Vagina (tissue), 2 donors: ENCODE measurements around the gene IRAK3. TPM values are rescaled to one million over a fixed set of nuclear protein-coding genes. Genes with fewer than 3 reads are reported as not detected.

Source experiments
- DNase-seq, 2 donors: peaks; one replicate each; pipeline ENCODE4 v3.0.0-alpha.2; 2017; ENCODE audit errors: extremely low spot score in 2 of 2
- H3K27ac ChIP-seq: fragments of 200-600 bp; sonication (generic); one replicate; pipeline ENCODE4 v1.5.1; 2019
- H3K27me3 ChIP-seq: fragments of 200-600 bp; sonication (generic); one replicate; pipeline ENCODE4 v1.5.1; 2019
- H3K36me3 ChIP-seq, 2 donors: fragments of 200-600 bp; sonication (generic); one replicate each; pipeline ENCODE4 v1.5.1; 2017 to 2019
- H3K4me1 ChIP-seq: fragments of 200-600 bp; sonication (generic); one replicate; pipeline ENCODE4 v1.5.1; 2019
- H3K4me3 ChIP-seq, 2 donors: fragments of 200-600 bp; sonication (generic); 1 replicate in 1 of 2; 2 replicates in 1 of 2; pipeline ENCODE4 v1.5.1; 2016 to 2019
- H3K9me3 ChIP-seq: fragments of 200-600 bp; sonication (generic); one replicate; pipeline ENCODE4 v1.5.1; 2019
- POLR2A ChIP-seq, 2 donors: fragments of 450-650 bp; IDR thresholded peaks; one replicate each; pipeline ENCODE4 v1.6.1; 2017; ENCODE audit warnings: antibody characterized with exemption in 2 of 2, mild to moderate bottlenecking in 2 of 2, moderate library complexity in 2 of 2
- POLR2AphosphoS5 ChIP-seq, 2 donors: sonication (generic); formaldehyde crosslinking; IDR thresholded peaks; one replicate each; pipeline ENCODE4 v1.9.0; 2017; ENCODE audit warnings: antibody characterized with exemption in 2 of 2, mild to moderate bottlenecking in 2 of 2, low read depth in 1 of 2; ENCODE audit not compliant: insufficient read depth in 1 of 2
- intact Hi-C: fragments of 100-400 bp; cut with DNase I; formaldehyde crosslinking; loops from one replicate; pipeline ENCODE4 v1.15.1; 2023
- total RNA-seq: library from RNA; depleted of rRNA; stranded (reverse); fragments of >200 nt; gene quantifications from one replicate; pipeline ENCODE4 v1.2.3, GENCODE V29; 2016
- TF ChIP-seq, protein P1 (sequence below), 3 experiments: fragments of 450-650 bp in 2 of 3; fragments of 200-600 bp in 1 of 3; sonication (generic) in 1 of 3; IDR thresholded peaks; one replicate each; pipeline ENCODE4 v1.5.1; 2017 to 2019; ENCODE audit warnings: antibody characterized with exemption in 3 of 3, mild to moderate bottlenecking in 2 of 3, moderate library complexity in 2 of 3

IRAK3 gene
- total RNA-seq, 1 donor from 2014 or later = 23.1 TPM

DNA sequence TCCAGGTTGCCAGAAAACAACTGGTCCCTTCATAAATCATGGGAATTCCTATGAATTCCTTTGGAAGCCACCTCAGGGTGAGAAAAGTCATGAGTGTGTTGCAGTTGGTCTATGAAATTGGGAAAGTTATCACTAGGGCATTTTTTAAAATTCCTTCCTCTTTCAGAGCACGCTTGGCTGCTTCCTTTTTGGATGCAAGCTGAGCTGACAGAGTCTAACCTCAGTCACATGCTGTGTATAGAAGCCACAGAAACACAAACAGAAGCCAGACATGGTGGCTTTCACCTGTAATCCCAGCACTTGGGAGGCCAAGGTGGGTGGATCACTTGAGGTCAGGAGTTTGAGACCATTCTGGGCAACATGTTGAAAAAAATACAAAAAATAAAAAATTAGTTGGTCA, 91.5 kb downstream of the IRAK3 start:
- no peaks in the 10 kb centered on the region for H3K27me3 ChIP-seq
- intact Hi-C loops = no loop called here
- DNase-seq = no peak
- TF ChIP-seq POLR2AphosphoS5 (IDR thresholded peaks at IDR 0.05; ENCODE audit: insufficient read depth in 1 of 2, low read depth in 1 of 2) (no peak), POLR2A (IDR thresholded peaks at IDR 0.05) (no peak)
- TF ChIP-seq, protein P1, sequence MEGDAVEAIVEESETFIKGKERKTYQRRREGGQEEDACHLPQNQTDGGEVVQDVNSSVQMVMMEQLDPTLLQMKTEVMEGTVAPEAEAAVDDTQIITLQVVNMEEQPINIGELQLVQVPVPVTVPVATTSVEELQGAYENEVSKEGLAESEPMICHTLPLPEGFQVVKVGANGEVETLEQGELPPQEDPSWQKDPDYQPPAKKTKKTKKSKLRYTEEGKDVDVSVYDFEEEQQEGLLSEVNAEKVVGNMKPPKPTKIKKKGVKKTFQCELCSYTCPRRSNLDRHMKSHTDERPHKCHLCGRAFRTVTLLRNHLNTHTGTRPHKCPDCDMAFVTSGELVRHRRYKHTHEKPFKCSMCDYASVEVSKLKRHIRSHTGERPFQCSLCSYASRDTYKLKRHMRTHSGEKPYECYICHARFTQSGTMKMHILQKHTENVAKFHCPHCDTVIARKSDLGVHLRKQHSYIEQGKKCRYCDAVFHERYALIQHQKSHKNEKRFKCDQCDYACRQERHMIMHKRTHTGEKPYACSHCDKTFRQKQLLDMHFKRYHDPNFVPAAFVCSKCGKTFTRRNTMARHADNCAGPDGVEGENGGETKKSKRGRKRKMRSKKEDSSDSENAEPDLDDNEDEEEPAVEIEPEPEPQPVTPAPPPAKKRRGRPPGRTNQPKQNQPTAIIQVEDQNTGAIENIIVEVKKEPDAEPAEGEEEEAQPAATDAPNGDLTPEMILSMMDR (IDR thresholded peaks at IDR 0.05) = no peak
- no peak overlapping the region for H3K4me3 ChIP-seq
- H3K27ac ChIP-seq = no peak overlapping the region
- H3K36me3 ChIP-seq = no peaks in the 10 kb centered on the region
- H3K4me1 ChIP-seq = no peaks in the 10 kb centered on the region
- H3K9me3 ChIP-seq = no peaks in the 10 kb centered on the region

DNA sequence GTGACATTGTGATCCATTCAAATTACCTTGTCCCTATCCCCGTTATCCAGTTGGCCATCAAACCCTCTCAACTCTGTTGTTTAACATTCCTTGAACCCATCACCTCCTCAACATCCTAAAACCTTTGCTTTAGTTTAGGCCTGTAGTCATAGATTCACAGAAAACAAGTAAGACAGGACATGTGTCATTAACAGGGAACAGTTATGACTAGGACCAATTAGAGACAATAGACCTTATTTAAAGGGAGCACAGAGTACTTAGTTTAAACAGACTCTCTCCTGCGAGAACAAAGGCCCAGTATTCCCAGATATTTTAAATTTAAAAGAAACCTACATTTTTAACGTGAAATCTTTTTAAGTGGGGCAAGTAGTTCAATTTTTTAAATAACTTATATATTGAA, 93.2 kb downstream of the IRAK3 start:
- no peaks in the 10 kb centered on the region for H3K27me3 ChIP-seq
- H3K27ac ChIP-seq = no peak overlapping the region
- intact Hi-C loops = no loop called here
- TF ChIP-seq POLR2A (IDR thresholded peaks at IDR 0.05) = no peak
- TF ChIP-seq, protein P1 (IDR thresholded peaks at IDR 0.05) = no peak
- no peak for TF ChIP-seq POLR2AphosphoS5 (IDR thresholded peaks at IDR 0.05; ENCODE audit: insufficient read depth in 1 of 2, low read depth in 1 of 2)
- no peak overlapping the region for H3K4me3 ChIP-seq
- H3K4me1 ChIP-seq = no peaks in the 10 kb centered on the region
- DNase-seq = no peak
- H3K9me3 ChIP-seq = no peaks in the 10 kb centered on the region
- H3K36me3 ChIP-seq = no peaks in the 10 kb centered on the region

DNA sequence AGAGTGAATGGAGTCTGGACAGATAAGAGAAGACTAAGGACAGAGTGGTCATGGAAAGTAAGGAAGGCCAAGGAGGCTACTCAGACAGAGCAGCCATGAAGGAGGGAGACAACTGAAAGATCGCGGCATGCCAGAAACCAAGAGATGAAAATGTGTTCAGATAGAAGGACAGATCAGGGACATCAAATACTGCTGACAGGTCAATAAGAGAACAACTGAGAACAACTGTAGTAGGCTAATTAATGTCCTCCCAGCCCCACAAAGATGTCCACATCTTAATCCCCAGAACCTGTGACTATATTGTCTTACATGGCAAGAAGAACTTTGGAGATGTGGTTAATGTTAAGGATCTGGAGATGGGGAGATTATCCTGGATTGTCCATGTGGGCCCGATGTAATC, 98.3 kb downstream of the IRAK3 start:
- H3K27ac ChIP-seq = no peak overlapping the region
- no peaks in the 10 kb centered on the region for H3K36me3 ChIP-seq
- TF ChIP-seq POLR2AphosphoS5 (IDR thresholded peaks at IDR 0.05; ENCODE audit: insufficient read depth in 1 of 2, low read depth in 1 of 2) (no peak), POLR2A (IDR thresholded peaks at IDR 0.05) (no peak)
- TF ChIP-seq, protein P1 (IDR thresholded peaks at IDR 0.05) = no peak
- no peaks in the 10 kb centered on the region for H3K9me3 ChIP-seq
- H3K4me3 ChIP-seq = no peak overlapping the region
- H3K4me1 ChIP-seq = no peaks in the 10 kb centered on the region
- DNase-seq = no peak
- H3K27me3 ChIP-seq = no peaks in the 10 kb centered on the region
- intact Hi-C loops = no loop called here

DNA sequence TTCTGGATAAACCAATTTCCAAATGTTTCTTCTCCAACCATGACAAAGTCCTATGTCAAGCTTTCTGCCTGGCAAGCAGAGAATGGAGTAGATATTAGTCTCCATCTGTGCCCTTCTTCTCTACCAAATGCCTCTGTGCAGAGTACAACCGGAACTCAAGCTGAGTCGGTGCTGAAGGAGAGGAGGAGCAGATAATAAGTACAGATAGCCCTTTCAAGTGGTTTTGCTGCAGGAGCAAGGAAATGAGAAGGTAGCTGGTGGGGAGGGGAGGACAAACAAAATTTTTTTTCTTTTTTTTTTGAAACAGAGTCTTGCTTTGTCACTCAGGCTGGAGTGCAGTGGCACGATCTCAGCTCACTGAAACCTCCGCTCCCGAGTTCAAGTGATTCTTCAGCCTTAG, 99.1 kb downstream of the IRAK3 start:
- Histone ChIP-seq H3K27ac (no peak overlapping the region), H3K27me3 (no peaks in the 10 kb centered on the region), H3K36me3 (no peaks in the 10 kb centered on the region), H3K4me1 (no peaks in the 10 kb centered on the region), H3K9me3 (no peaks in the 10 kb centered on the region), H3K4me3 (no peak overlapping the region)
- intact Hi-C loops = no loop called here
- no peak for DNase-seq
- TF ChIP-seq, protein P1 (IDR thresholded peaks at IDR 0.05) = no peak
- no peak for TF ChIP-seq POLR2AphosphoS5 (IDR thresholded peaks at IDR 0.05; ENCODE audit: insufficient read depth in 1 of 2, low read depth in 1 of 2)
- TF ChIP-seq POLR2A (IDR thresholded peaks at IDR 0.05) = no peak

DNA sequence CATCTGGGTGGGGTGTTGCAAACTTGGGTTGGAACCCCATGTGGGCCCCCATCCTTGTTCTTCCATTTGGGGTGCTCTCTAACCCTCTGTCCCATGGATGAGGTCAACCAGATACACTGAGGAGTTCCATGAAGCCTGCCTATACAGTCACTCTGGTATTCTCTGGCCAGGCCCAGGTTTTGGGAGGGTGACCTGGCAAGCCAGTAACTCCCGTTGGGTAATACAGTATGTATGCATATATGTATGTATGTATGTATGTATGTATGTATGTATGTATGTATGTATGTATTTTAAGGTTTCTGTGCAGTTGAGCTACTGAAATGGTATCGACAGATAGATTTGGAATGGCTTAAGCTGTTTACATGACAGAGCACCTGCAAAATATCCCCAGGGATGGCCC, 100.5 kb downstream of the IRAK3 start:
- H3K9me3 ChIP-seq = no peaks in the 10 kb centered on the region
- H3K4me1 ChIP-seq = no peaks in the 10 kb centered on the region
- no peak overlapping the region for H3K4me3 ChIP-seq
- intact Hi-C loops = no loop called here
- H3K36me3 ChIP-seq = no peaks in the 10 kb centered on the region
- DNase-seq = no peak
- H3K27me3 ChIP-seq = no peaks in the 10 kb centered on the region
- no peak for TF ChIP-seq POLR2AphosphoS5 (IDR thresholded peaks at IDR 0.05; ENCODE audit: insufficient read depth in 1 of 2, low read depth in 1 of 2)
- TF ChIP-seq POLR2A (IDR thresholded peaks at IDR 0.05) = no peak
- TF ChIP-seq, protein P1 (IDR thresholded peaks at IDR 0.05) = no peak
- no peak overlapping the region for H3K27ac ChIP-seq
